ENCODE results near the gene CDC20B.

CDC20B gene

DNA sequence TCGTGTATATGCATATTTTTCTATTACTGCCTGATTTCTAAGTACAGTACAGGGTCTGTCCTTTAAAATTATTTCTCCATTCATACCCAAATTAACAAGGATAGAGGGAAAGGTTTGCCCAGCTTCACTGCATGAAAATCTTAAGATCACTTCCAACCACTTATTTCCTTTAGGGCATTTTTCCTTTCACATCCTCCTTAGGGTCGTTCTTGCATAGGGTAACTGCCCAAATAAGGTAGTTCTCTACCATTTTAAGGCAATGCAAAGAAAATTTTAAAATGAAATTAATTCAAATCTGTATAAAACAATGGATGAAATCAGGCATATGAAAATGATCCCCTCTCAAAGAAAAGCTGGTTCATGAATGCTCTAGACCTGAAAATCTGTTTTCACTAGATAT, 4.1 kb upstream of the CDC20B start:
- H3K4me3 ChIP-seq (ENCODE audit: low read depth, low read length), result no peak overlapping the region
- no peak for TF ChIP-seq CTCF (IDR thresholded peaks at IDR 0.05; ENCODE audit: low read depth, low read length, missing control alignments)
- in situ Hi-C loops (cut with HindIII; ENCODE audit: low sequenced_read_pairs), result loop anchor here (5.0 kb wide), 1 partner anchor 55 kb away; the partner anchor contains the start of gene CCNO
- DNase-seq (ENCODE audit: low read depth), result no peak

DNA sequence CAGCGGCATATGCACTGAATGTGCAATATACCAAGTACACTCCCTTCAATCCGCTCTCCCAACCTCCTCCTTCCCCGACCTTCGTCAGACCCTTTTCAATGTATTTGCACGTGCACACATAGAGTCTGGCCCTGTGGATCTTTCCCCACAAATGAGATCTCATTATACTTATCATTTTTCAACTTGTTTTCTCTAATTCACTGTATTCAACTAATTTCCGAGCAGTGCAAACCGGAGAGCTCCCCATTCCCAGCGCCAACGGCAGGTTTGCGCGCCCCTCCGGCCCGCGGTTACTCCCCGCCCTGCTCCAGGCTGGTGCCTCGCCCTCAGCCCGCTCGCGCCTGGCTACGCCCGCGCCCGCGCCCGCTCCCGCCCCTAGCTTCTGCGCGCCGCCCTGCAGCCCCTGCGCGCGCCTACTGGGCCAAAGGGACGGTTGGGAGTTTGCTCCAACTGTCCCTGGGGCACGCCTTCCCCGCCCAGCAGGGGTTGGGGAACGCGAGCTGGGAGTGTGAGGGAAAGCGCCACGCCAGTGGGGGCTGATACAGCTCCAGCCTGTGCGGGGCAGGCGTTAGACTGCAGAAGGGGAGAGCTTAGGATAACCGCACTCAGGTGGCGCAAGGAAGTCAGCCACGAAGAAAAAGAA, 3.3 kb upstream of the CDC20B start:
- in situ Hi-C loops (cut with HindIII; ENCODE audit: low sequenced_read_pairs), result loop anchor here (5.0 kb wide), 1 partner anchor 56 kb away; the partner anchor contains the start of gene CCNO
- TF ChIP-seq CTCF (IDR thresholded peaks at IDR 0.05; ENCODE audit: low read depth, low read length, missing control alignments), result peak; percentile 10
- DNase-seq (ENCODE audit: low read depth), result no peak
- H3K4me3 ChIP-seq (ENCODE audit: low read depth, low read length), result peak overlapping the region; percentile 31

DNA sequence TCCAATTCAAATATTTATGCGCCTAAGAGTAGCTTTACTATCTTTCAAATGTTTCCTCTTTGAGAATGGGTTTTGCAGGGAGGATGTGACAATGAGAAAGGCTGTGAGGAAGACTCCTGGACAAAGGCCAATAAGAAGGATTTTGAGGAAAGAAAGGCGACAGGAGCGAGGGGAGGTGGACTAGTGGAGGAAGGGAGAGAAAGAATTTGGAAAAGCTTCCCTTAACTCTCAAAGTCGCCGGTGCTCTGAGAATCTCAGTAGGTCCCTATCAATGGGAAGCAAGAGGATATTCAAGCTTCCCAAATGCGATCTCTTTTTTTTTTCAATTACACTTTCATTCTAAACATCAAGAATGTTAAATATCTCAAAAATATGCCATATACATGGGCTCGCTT, 2.8 kb upstream of the CDC20B start:
- no peak for DNase-seq (ENCODE audit: low read depth)
- TF ChIP-seq CTCF (IDR thresholded peaks at IDR 0.05; ENCODE audit: low read depth, low read length, missing control alignments), result no peak
- peak overlapping the region; percentile 31 for H3K4me3 ChIP-seq (ENCODE audit: low read depth, low read length)
- in situ Hi-C loops (cut with HindIII; ENCODE audit: low sequenced_read_pairs), result loop anchor here (5.0 kb wide), 1 partner anchor 57 kb away; the partner anchor contains the start of gene CCNO

DNA sequence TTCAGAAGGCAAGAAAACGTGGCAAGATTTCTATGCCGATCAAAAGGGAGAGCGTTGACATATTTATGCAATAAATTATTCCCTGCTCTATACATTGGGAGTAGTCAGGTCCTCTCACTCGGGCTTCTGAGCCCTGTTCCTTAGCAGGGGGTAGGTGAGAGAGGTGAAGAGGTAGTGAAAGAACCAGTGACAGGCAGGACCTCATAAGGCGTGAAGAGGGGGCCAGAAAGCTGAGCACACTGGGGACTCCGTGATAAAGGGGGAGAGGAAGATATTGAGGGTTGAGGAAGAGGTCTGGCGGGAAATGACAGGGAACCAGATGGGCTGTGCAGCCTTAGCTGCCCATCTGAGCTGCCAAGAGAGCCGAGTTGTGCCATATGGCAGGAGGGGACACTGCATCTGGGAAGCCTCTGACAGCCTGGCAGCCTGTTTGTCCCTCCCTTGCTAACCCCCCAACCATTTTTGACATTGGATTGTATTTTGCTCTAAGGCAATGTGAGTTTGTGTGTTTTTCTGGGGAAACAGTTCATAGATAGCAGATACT, 782 bp upstream of the CDC20B start:
- peak overlapping the region; percentile 48 for H3K4me3 ChIP-seq (ENCODE audit: low read depth, low read length)
- in situ Hi-C loops (cut with HindIII; ENCODE audit: low sequenced_read_pairs), result no loop called here
- TF ChIP-seq CTCF (IDR thresholded peaks at IDR 0.05; ENCODE audit: low read depth, low read length, missing control alignments), result no peak
- no peak for DNase-seq (ENCODE audit: low read depth)

DNA sequence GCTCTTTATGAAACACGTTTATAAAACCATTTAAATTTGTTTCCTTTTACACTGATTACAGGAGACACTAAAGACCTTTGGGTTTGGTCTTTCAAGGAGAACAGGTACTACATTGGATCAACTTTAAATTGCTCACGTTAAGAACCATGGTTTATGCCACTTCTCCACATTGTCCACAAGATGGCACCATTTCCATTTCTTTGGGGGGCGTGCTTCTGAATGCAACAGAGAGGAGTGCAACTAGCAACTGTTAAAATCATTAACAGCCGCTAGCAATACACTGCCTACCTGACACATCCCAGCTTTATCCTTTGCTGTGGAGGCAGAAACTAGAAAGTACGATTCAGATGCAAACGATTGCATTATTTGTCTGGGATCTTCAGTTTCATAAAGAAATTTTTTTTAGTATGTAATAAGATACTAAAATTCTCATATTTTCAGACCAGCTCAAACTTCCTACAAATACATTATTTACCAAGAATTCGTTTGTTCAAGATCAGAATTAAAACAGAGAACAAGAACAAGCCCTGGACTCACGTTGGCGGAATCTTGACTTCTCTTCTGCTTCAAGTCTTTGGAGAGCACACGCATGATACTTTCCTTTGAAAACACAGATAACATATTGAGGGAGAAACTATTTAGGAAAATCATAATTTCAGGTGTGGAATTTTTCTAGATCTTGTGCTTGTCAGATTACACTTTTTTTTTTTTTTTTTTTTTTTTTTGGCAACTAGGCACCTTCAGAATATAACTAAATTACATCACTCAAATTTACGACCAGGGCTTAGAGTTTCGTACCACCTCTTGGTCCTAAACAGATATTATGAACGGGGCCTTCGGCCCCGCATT, 702 bp downstream of the CDC20B start:
- DNase-seq (ENCODE audit: low read depth), result peak; percentile 72
- in situ Hi-C loops (cut with HindIII; ENCODE audit: low sequenced_read_pairs), result no loop called here
- peak; percentile 79 for TF ChIP-seq CTCF (IDR thresholded peaks at IDR 0.05; ENCODE audit: low read depth, low read length, missing control alignments)
- peak overlapping the region; percentile 48 for H3K4me3 ChIP-seq (ENCODE audit: low read depth, low read length)

DNA sequence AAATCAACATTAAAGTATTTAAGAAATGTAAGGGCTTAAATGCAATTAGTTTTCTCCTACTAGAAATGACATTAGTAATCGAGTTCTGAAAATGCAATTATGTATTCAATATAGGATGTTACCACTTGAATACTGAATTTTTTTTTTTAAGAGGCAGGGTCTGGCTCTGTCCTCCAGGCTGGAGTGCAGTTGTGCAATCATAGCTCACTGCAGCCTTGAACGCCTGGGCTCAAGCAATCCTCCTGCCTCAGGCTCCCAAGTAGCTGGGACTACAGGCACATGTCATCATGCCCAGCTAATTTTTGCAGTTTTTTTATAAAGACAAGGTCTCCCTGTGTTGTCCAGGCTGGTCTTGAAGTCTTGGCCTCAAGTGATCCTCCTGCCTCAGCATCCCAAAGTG, 1.5 kb downstream of the CDC20B start:
- in situ Hi-C loops (cut with HindIII; ENCODE audit: low sequenced_read_pairs), result no loop called here
- no peak for DNase-seq (ENCODE audit: low read depth)
- no peak overlapping the region for H3K4me3 ChIP-seq (ENCODE audit: low read depth, low read length)
- TF ChIP-seq CTCF (IDR thresholded peaks at IDR 0.05; ENCODE audit: low read depth, low read length, missing control alignments), result no peak
